ENCODE data around the gene STIM2. TPM values are rescaled to one million over a fixed set of nuclear protein-coding genes. Genes with fewer than 3 reads are reported as not detected.

The STIM2 gene
- total and polyA plus RNA-seq, 10 of the 15 experiments (the other 5 are each of a cell fraction or from before 2014, with no cell fraction given) = 4.7 to 41.5 (median 16.9) TPM

DNA sequence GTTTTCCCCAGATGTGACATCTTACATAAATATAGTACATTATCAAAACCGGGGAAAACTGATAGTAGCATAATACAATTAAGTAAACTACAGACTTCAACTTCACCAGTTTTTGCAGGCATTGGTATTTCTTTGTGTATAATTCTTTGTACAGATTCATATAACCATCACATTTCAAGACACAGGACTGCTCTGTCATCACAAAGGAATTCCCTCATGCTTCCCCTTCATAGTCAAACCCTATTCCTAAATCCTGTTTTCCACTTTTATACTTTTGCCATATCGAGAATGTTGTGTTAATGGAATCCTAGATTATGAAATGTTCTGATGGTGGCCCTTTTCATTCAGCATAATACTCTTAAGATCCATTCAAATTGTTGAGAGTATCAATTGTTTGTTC is 36.0 kb downstream of the STIM2 start:
- Histone ChIP-seq H2AFZ (ENCODE audit: control insufficient read depth, low read depth, low read length) (no peak overlapping the region), H3K4me2 (ENCODE audit: control insufficient read depth, insufficient read depth) (no peak overlapping the region), H4K20me1 (ENCODE audit: control insufficient read depth, insufficient read depth) (no peaks in the 10 kb centered on the region), H3K9ac (ENCODE audit: control insufficient read depth, insufficient read depth, low read length) (no peak overlapping the region), H3K4me3 (no peak overlapping the region), H3K36me3 (ENCODE audit: control insufficient read depth in 2 of 2, insufficient read depth in 2 of 2, low read length in 1 of 2) (no peaks in the 10 kb centered on the region), H3K27ac (ENCODE audit: control insufficient read depth, insufficient read depth) (no peak overlapping the region), H3K4me1 (ENCODE audit: control insufficient read depth, insufficient read depth, low read length) (peaks cover 6% of the 10 kb centered on the region; the same call in 1 of the 2 replicates), H3K9me3 (replicated peaks; ENCODE audit: control insufficient read depth, insufficient read depth, low read length) (no peaks in the 10 kb centered on the region; the same call in 2 of the 3 replicates), H3K27me3 (replicated peaks in 1 of 2; ENCODE audit: control insufficient read depth in 2 of 2, insufficient read depth in 2 of 2, low read length in 1 of 2) (no peaks in the 10 kb centered on the region), H3K79me2 (ENCODE audit: control insufficient read depth, insufficient read depth, low read length) (peaks cover 5% of the 10 kb centered on the region)
- BruUV-seq (replicated peaks) = no TSS peak
- in situ Hi-C loops (cut with MboI) = no loop called here
- intact Hi-C loops (cut with micrococcal nuclease; ENCODE audit: unreplicated experiment) = no loop called here
- DNase-seq (ENCODE audit: low read depth, low spot score) = no peak
- FAIRE-seq = no peak
- SMC1A ChIA-PET (ENCODE audit: uncharacterized antibody, unreplicated experiment) = interaction anchor here (0.7 kb wide), 1 partner anchor 10 kb away, joined by 3 read pairs; no protein-coding TSS in a partner anchor
- CTCF ChIA-PET = no interaction called here
- ATAC-seq = no peak
- TF ChIP-seq, protein P1, sequence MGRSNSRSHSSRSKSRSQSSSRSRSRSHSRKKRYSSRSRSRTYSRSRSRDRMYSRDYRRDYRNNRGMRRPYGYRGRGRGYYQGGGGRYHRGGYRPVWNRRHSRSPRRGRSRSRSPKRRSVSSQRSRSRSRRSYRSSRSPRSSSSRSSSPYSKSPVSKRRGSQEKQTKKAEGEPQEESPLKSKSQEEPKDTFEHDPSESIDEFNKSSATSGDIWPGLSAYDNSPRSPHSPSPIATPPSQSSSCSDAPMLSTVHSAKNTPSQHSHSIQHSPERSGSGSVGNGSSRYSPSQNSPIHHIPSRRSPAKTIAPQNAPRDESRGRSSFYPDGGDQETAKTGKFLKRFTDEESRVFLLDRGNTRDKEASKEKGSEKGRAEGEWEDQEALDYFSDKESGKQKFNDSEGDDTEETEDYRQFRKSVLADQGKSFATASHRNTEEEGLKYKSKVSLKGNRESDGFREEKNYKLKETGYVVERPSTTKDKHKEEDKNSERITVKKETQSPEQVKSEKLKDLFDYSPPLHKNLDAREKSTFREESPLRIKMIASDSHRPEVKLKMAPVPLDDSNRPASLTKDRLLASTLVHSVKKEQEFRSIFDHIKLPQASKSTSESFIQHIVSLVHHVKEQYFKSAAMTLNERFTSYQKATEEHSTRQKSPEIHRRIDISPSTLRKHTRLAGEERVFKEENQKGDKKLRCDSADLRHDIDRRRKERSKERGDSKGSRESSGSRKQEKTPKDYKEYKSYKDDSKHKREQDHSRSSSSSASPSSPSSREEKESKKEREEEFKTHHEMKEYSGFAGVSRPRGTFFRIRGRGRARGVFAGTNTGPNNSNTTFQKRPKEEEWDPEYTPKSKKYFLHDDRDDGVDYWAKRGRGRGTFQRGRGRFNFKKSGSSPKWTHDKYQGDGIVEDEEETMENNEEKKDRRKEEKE (IDR thresholded peaks at IDR 0.05) = no peak
- TF ChIP-seq, protein P2, sequence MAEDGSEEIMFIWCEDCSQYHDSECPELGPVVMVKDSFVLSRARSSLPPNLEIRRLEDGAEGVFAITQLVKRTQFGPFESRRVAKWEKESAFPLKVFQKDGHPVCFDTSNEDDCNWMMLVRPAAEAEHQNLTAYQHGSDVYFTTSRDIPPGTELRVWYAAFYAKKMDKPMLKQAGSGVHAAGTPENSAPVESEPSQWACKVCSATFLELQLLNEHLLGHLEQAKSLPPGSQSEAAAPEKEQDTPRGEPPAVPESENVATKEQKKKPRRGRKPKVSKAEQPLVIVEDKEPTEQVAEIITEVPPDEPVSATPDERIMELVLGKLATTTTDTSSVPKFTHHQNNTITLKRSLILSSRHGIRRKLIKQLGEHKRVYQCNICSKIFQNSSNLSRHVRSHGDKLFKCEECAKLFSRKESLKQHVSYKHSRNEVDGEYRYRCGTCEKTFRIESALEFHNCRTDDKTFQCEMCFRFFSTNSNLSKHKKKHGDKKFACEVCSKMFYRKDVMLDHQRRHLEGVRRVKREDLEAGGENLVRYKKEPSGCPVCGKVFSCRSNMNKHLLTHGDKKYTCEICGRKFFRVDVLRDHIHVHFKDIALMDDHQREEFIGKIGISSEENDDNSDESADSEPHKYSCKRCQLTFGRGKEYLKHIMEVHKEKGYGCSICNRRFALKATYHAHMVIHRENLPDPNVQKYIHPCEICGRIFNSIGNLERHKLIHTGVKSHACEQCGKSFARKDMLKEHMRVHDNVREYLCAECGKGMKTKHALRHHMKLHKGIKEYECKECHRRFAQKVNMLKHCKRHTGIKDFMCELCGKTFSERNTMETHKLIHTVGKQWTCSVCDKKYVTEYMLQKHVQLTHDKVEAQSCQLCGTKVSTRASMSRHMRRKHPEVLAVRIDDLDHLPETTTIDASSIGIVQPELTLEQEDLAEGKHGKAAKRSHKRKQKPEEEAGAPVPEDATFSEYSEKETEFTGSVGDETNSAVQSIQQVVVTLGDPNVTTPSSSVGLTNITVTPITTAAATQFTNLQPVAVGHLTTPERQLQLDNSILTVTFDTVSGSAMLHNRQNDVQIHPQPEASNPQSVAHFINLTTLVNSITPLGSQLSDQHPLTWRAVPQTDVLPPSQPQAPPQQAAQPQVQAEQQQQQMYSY (CRISPR knock-in tag; IDR thresholded peaks at IDR 0.05) = no peak
- no peak for TF ChIP-seq STAT1 (conservative IDR thresholded peaks at IDR 0.05)
- RAD21 ChIA-PET (ENCODE audit: unreplicated experiment) = no interaction called here
- WGBS (ENCODE audit: insufficient coverage, insufficient replicate concordance, low lambda C conversion rate, missing lambda C conversion rate) = 100% methylated on average over 2 of the region's 2 CpGs
- POLR2A ChIA-PET = no interaction called here

Data from GM12878 (cell line).